Measurements from ENCODE around the gene TBX4.

TBX4 gene

GRCh38 chr17:61452301-61453290 is at the start of gene TBX4:
TBX4 (plus strand) TSS chr17:61452422; CDS start chr17:61456491, 4,069 bp downstream.
- DNase-seq: no peak

GRCh38 chr17:61402978-61403800 is 49.0 kb upstream of the TBX4 start:
- DNase-seq: peak; percentile 63

GRCh38 chr17:61403801-61404662 is 48.2 kb upstream of the TBX4 start:
- peak; percentile 70 for DNase-seq

GRCh38 chr17:61404663-61404912 is 47.6 kb upstream of the TBX4 start:
- no peak for DNase-seq

- peak; percentile 56 for DNase-seq
Observed at GRCh38 chr17:61404913-61405685, 47.1 kb upstream of the TBX4 start.

- no peak for DNase-seq
Observed at GRCh38 chr17:61405686-61406536, 46.3 kb upstream of the TBX4 start.

GRCh38 chr17:61406537-61406845 is 45.7 kb upstream of the TBX4 start:
- DNase-seq: no peak

- DNase-seq: no peak
Observed at GRCh38 chr17:61406971-61407911, 45.0 kb upstream of the TBX4 start.

- peak; percentile 69 for DNase-seq
Observed at GRCh38 chr17:61408151-61409041, 43.8 kb upstream of the TBX4 start.

- DNase-seq: peak; percentile 94
Observed at GRCh38 chr17:61409301-61410112, 42.7 kb upstream of the TBX4 start.

GRCh38 chr17:61410141-61411010 is 41.8 kb upstream of the TBX4 start:
- peak; percentile 95 for DNase-seq

GRCh38 chr17:61411011-61411260 is 41.3 kb upstream of the TBX4 start:
- no peak for DNase-seq

- peak; percentile 96 for DNase-seq
Observed at GRCh38 chr17:61411261-61412142, 40.7 kb upstream of the TBX4 start.

- peak; percentile 100 for DNase-seq
Observed at GRCh38 chr17:61412143-61412859, 39.9 kb upstream of the TBX4 start.

- peak; percentile 63 for DNase-seq
Observed at GRCh38 chr17:61412860-61413660, 39.2 kb upstream of the TBX4 start.
